NT2/D1 (cell line): Measurements from ENCODE around the gene GPAT3.

ENCODE experiments used
- SUZ12 ChIP-seq: IDR thresholded peaks from 2 replicates; pipeline ENCODE4 v1.6.1; 2011; ENCODE audit not compliant: insufficient read length, insufficient read depth; ENCODE audit errors: extremely low read depth
- YY1 ChIP-seq: IDR thresholded peaks from 2 replicates; pipeline ENCODE4 v1.6.1; 2011; ENCODE audit not compliant: insufficient read length, insufficient read depth
- ZNF274 ChIP-seq: IDR thresholded peaks from 2 replicates; pipeline ENCODE4 v1.6.1; 2011; ENCODE audit warnings: mild to moderate bottlenecking, low read depth, low read length

DNA sequence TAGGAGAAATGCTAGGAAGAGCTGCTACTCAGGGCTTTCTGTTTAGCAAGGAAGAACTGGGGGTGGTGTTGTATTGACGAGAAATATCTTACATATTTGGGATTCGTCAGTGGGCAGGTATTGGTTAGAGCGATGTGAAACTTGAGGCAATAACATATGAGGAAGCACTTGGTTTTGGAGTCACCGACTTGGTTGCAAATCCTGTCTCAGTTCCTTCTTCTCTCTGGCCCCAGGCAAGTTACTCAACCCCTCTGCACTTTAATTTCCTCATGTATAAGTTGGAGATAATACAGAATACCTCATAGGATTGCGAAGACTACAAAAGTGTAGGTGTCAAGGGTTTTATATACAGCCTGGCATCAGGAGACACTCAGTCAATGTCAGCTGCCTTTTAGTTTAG is 34.1 kb downstream of the GPAT3 start:
- no peak for TF ChIP-seq ZNF274
- no peak for TF ChIP-seq YY1
- TF ChIP-seq SUZ12: no peak
